WERI-Rb-1 (cell line): ENCODE measurements around the gene PUS10.
"Not testable (repeated sequence)": the region's sequence is repeated elsewhere in the genome, so short reads cannot be mapped to it uniquely, and the experiment has no call there.

Source experiments
- DNase-seq: peaks from one replicate; pipeline ENCODE4 v3.0.0-alpha.2; 2020
- H3K27ac ChIP-seq: fragments of 250-450 bp; sonication (Bioruptor Pico); 2 replicates; pipeline ENCODE4 v1.5.1; 2020; ENCODE audit warnings: mild to moderate bottlenecking, moderate library complexity
- H3K27me3 ChIP-seq: fragments of 250-450 bp; sonication (Bioruptor Pico); 2 replicates; pipeline ENCODE4 v1.5.1; 2021; ENCODE audit warnings: mild to moderate bottlenecking, low read depth, moderate library complexity; ENCODE audit not compliant: insufficient read depth, severe bottlenecking
- H3K36me3 ChIP-seq: fragments of 250-450 bp; sonication (Bioruptor Pico); 2 replicates; pipeline ENCODE4 v1.5.1; 2020; ENCODE audit warnings: mild to moderate bottlenecking, moderate library complexity
- H3K4me3 ChIP-seq: 2 replicates; pipeline ENCODE4 v1.5.1; 2011; ENCODE audit warnings: low read depth, mild to moderate bottlenecking, control low read depth, low read length
- H3K9me3 ChIP-seq: fragments of 250-450 bp; sonication (Bioruptor Pico); 2 replicates; pipeline ENCODE4 v1.5.1; 2021; ENCODE audit warnings: mild to moderate bottlenecking, moderate library complexity; ENCODE audit not compliant: severe bottlenecking
- CTCF ChIP-seq: IDR thresholded peaks from 2 replicates; pipeline ENCODE4 v1.5.1; 2011; ENCODE audit warnings: low read depth, mild to moderate bottlenecking, control low read depth, inconsistent platforms, low read length

PUS10 gene

GRCh38 chr2:60992985-60993392 lies 25.1 kb downstream of the PUS10 start:
- no peak overlapping the region for H3K27ac ChIP-seq
- H3K36me3 ChIP-seq, result no peaks in the 10 kb centered on the region
- H3K4me3 ChIP-seq, result no peak overlapping the region
- TF ChIP-seq CTCF, result no peak
- H3K27me3 ChIP-seq, result no peaks in the 10 kb centered on the region
- no peak for DNase-seq
- H3K9me3 ChIP-seq, result peaks cover 24% of the 10 kb centered on the region

DNA sequence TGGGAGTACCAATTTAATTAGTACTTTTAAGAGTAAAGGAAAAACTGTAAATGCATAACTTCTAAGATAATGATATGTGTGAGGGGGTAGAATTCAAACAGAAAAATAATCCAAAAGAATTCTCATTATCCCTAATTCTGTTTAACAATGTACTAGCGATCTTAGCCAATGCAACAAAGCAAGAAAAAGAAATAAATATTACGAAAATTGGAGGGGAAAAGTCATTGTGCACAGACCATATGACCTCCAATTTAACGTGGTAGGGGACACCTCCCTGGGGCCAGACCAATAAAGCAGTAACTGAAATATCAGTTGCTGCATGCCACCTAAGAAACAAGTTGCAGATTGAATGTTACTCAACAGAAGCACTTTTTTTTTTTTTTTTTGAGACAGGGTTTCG lies 26.4 kb downstream of the PUS10 start:
- no peak overlapping the region for H3K27ac ChIP-seq
- TF ChIP-seq CTCF, result no peak
- H3K9me3 ChIP-seq, result peaks cover 24% of the 10 kb centered on the region
- no peaks in the 10 kb centered on the region for H3K36me3 ChIP-seq
- no peaks in the 10 kb centered on the region for H3K27me3 ChIP-seq
- H3K4me3 ChIP-seq, result no peak overlapping the region
- DNase-seq, result no peak

GRCh38 chr2:60989259-60989658 lies 28.8 kb downstream of the PUS10 start:
- Histone ChIP-seq H3K4me3 (no peak overlapping the region), H3K36me3 (no peaks in the 10 kb centered on the region), H3K9me3 (peaks cover 24% of the 10 kb centered on the region), H3K27me3 (no peaks in the 10 kb centered on the region), H3K27ac (no peak overlapping the region)
- no peak for TF ChIP-seq CTCF
- no peak for DNase-seq

DNA sequence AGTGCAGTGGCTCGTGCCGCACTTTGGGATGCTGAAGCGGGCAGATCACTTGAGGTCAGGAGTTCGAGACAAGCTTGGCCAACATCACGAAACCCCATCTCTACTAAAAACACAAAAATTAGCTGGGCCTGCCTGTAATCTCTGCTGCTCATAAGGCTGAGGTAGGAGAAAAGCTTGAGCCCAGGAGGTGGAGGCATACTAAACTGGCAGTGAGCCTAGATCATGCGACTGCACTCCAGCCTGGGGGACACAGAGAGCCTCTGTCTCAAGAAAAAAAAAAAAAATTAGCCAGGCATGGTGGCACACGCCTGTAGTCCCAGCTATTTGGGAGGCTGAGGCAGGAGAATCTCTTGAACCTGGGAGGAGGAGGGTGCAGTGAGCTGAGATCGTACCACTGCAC lies 30.4 kb downstream of the PUS10 start:
- not testable (repeated sequence) for DNase-seq, H3K4me3 ChIP-seq, H3K27ac ChIP-seq, H3K27me3 ChIP-seq, H3K36me3 ChIP-seq
- H3K9me3 ChIP-seq, result peaks cover 21% of the 10 kb centered on the region

DNA sequence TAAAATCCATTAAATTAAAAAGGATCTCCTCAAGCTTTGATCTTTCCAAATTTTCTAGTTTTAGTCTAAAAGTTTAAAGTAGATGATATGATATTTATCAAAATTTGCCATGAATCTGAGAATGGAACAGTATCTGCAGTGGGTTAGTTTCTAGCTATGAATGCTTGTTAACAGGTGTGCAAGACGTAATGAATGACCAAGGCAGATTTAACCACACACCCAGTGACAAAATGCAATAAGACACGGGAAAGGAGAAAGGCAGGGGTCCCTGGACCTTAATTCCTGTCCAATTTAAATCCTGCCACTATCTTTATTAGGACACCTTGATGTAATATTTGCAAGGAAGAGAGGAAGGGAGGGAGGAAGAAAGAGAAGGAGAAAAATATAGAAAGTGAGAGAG lies 31.0 kb downstream of the PUS10 start:
- no peaks in the 10 kb centered on the region for H3K27me3 ChIP-seq
- no peak for DNase-seq
- peaks cover 18% of the 10 kb centered on the region for H3K9me3 ChIP-seq
- H3K36me3 ChIP-seq, result no peaks in the 10 kb centered on the region
- no peak overlapping the region for H3K27ac ChIP-seq
- no peak overlapping the region for H3K4me3 ChIP-seq
- no peak for TF ChIP-seq CTCF

DNA sequence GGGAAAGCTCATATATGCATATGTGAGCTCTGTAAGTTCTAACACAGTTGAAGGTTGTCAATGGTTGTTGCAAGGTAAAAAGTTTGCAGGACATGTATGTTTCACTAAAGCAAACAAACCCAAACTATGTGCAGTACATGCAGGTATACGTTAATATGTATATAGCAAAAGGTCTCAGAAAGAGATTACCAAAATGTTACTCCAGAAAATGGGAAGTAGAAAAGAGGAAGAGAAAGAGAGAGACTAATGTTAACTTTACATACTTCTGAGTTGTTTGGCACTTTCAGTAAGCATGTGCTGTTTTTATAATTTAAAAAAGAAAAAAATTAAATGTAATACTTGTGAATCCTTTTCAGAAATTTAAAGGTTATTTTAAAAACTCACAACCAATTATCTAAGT lies 33.3 kb downstream of the PUS10 start:
- TF ChIP-seq CTCF, result no peak
- Histone ChIP-seq H3K36me3 (no peaks in the 10 kb centered on the region), H3K4me3 (no peak overlapping the region), H3K27ac (no peak overlapping the region), H3K9me3 (no peaks in the 10 kb centered on the region), H3K27me3 (no peaks in the 10 kb centered on the region)
- no peak for DNase-seq

- H3K27me3 ChIP-seq, H3K9me3 ChIP-seq, H3K4me3 ChIP-seq, H3K27ac ChIP-seq, DNase-seq, H3K36me3 ChIP-seq: not testable (repeated sequence)
Observed at GRCh38 chr2:60982066-60982465, 36.0 kb downstream of the PUS10 start.
